ENCODE results near the gene AHNAK2.
"Not testable (repeated sequence)": the region's sequence is repeated elsewhere in the genome, so short reads cannot be mapped to it uniquely, and the experiment has no call there.

The AHNAK2 gene

DNA sequence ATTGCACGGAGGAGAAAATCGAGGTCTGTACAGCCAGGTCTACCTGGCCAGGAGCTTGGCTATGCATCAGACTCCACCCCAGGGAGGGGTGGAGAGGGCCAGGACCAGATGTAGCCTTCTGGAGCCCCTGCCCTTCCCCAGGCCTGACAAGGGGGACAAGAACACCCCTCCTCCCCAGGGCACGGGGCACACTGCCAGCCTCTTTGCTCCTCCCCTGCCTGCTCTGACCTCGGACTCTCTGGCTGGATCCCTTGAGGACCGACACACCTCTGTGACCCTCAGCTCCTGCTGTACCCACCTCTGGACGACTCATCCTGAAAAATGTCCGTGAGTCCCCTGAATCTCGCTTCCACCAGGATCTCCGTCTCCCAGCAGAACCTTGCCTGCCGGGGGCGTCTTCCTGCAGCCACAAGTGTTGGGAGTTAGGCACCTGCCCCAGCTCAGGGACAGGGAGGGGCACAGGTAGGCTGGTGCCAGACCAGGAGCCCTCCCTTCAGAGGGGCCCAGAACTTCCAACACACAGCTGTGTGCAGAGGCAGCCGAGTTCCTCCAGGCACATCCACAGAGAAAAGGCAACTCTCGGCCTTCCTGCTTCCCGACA is 21.8 kb downstream of the AHNAK2 start:
- H3K27ac ChIP-seq, result no peak overlapping the region
- TF ChIP-seq, protein P1, sequence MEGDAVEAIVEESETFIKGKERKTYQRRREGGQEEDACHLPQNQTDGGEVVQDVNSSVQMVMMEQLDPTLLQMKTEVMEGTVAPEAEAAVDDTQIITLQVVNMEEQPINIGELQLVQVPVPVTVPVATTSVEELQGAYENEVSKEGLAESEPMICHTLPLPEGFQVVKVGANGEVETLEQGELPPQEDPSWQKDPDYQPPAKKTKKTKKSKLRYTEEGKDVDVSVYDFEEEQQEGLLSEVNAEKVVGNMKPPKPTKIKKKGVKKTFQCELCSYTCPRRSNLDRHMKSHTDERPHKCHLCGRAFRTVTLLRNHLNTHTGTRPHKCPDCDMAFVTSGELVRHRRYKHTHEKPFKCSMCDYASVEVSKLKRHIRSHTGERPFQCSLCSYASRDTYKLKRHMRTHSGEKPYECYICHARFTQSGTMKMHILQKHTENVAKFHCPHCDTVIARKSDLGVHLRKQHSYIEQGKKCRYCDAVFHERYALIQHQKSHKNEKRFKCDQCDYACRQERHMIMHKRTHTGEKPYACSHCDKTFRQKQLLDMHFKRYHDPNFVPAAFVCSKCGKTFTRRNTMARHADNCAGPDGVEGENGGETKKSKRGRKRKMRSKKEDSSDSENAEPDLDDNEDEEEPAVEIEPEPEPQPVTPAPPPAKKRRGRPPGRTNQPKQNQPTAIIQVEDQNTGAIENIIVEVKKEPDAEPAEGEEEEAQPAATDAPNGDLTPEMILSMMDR (conservative IDR thresholded peaks at IDR 0.05), result no peak
- no peak for TF ChIP-seq ZFX (IDR thresholded peaks at IDR 0.05)

DNA sequence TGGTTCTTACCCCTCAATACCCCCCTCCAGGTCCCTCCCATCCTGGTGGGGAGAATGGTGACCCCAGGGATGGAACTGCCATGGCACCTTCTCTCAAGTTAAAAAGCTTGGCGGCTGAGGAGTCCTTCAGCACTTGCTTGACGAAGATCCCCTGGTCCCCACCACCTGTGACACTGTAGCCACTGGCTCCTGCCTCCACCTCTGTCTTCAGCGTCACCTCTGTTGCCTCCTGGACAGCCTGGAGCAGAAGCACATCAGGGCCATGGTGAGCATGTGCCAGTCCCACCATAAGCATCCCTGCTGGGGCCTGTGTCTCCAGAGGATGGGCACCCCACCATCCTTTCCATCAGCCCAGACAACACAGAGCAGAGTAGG is 22.8 kb downstream of the AHNAK2 start:
- no peak for TF ChIP-seq ZFX (IDR thresholded peaks at IDR 0.05)
- TF ChIP-seq, protein P1 (conservative IDR thresholded peaks at IDR 0.05), result no peak
- H3K27ac ChIP-seq, result no peak overlapping the region

DNA sequence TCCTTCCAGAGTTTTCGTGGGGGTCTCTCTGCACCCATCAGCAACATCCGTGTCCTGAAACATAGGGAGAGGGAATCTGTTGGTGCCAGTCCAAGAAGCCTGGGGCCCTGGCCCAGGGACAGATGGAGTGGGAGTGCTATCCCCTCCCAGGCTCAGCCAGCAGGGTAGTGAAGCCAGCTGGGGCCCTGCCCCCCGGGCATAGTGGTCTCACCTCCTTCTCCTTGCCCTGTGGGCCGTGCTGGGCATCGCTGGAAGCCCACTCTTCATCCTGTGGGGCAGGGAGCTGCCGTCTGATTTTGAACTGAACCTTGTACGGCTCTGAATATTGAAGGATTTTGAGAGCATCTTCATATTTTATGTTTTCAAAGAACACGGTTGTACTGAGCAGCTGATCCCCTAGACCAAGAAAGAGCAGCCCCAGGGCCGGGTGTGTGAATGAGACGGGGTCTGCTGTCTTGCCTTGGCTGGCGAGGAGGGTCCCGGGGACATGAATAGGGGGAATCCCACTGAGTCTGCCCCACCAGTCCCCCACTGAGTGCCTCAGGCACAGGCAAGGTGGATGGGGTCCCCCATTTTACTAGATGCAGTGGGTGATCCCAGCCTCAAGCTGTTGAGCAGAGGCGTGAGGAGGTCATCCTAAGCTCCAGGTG is 23.3 kb downstream of the AHNAK2 start:
- TF ChIP-seq ZFX (IDR thresholded peaks at IDR 0.05), result no peak
- TF ChIP-seq, protein P1 (conservative IDR thresholded peaks at IDR 0.05), result no peak
- no peak overlapping the region for H3K27ac ChIP-seq

DNA sequence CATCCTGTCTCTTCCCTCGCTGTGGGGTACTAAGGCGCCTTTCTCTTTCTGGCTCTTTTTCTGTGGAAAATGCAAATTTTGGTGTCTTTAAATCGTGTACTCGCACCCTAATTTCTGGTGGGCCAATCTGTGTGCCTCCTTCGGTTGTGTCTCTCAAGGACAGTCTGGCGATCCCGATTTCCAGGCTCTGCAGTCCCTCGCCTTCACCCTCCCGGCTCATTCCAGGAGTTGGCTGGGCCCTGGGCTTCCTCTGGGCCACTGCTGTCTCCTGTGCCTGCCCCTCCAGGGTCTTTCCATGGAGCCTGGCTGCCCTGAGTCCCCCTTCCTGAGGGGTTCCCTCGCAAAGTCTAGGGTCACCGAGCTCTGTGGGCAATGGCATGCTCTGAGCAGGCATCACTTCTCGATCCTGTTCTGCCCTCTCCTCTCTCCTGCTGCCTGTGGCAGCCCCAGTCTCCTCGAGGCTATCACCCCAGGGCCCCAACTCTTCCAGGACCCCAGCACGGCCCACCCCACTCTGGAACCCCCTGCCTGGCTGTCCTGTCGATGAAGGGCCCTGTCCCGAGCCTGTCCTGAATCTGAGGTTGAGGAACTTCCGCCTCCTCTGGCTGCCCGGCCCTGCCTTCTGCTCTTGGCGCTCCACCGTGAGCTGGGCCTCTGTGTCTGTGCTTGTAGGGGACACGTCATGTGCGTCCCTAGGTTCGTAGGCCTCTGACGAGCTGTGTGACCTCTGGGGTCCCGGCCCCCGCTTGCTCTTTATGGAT is 24.1 kb downstream of the AHNAK2 start:
- TF ChIP-seq, protein P1 (conservative IDR thresholded peaks at IDR 0.05), result no peak
- TF ChIP-seq ZFX (IDR thresholded peaks at IDR 0.05), result no peak
- H3K27ac ChIP-seq, result no peak overlapping the region

DNA sequence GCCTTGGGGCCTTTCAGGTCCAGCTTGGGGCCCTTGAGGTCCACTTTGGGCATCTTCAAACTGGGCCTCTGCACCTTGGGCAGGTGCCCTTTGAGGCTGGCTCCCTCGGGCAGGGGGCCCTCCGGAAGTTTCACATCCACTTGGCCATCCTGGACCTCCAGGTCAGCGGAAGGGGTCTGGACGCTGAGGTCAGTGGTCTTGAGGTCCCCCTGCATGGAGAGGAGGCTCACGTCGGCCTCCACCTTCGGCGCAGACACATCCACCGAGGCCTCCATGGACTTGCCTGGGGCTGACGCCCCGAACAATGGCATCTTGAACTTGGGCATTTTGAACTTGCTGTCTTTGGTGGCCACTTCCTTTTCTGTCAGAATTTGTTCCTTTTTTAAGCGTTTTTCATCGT is 25.1 kb downstream of the AHNAK2 start:
- TF ChIP-seq ZFX (IDR thresholded peaks at IDR 0.05), result no peak
- TF ChIP-seq, protein P1 (conservative IDR thresholded peaks at IDR 0.05), result no peak
- no peak overlapping the region for H3K27ac ChIP-seq

DNA sequence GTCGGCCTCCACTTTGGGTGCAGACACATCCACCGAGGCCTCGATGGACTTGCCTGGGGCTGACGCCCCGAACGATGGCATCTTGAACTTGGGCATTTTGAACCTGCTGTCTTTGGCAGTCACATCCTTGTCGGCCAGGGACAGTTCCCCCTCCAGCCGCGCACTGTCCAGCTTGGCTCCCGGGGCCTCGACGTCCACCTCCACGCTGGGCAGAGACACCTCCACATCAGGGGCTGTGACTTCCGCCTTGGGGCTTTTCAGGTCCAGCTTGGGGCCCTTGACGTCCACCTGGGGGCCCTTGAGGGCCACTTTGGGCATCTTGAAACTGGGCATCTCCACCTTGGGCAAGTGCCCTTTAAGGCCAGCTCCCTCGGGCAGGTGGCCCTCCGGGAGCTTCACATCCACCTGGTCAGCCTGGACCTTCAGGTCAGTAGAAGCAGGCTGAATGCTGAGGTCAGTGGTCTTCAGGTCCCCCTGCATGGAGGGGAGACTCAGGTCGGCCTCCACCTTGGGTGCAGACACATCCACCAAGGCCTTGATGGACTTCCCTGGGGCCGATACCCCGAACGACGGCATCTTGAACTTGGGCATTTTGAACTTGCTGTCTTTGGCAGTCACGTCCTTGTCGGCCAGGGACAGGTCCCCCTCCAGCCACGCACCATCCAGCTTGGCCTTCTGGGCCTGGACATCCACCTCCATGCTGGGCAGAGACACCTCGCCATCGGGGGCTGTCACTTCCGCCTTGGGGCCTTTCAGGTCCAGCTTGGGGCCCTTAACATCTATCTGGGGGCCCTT is 26.1 kb downstream of the AHNAK2 start:
- H3K27ac ChIP-seq, result not testable (repeated sequence)

DNA sequence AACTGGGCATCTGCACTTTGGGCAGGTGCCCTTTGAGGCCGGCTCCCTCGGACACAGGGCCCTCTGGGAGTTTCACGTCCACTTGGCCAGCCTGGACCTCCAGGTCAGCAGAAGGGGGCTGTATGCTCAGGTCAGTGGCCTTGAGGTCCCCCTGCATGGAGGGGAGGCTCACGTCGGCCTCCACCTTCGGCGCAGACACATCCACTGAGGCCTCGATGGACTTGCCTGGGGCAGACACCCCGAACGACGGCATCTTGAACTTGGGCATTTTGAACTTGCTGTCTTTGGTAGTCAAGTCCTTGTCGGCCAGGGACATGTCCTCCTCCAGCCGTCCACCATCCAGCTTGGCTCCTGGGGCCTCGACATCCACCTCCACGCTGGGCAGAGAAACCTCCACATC is 27.5 kb downstream of the AHNAK2 start:
- not testable (repeated sequence) for H3K27ac ChIP-seq

DNA sequence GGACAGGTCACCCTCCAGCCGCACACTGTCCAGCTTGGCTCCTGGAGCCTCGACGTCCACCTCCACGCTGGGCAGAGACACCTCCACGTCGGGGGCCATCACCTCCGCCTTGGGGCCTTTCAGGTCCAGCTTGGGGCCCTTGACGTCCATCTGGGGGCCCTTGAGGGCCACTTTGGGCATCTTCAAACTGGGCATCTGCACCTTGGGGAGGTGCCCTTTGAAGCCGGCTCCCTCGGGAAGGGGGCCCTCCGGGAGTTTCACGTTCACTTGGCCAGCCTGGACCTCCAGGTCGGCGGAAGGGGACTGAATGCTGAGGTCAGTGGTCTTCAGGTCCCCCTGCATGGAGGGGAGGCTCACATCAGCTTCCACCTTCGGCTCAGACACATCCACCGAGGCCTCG is 28.2 kb downstream of the AHNAK2 start:
- TF ChIP-seq, protein P1 (conservative IDR thresholded peaks at IDR 0.05), result no peak
- TF ChIP-seq ZFX (IDR thresholded peaks at IDR 0.05), result no peak
- no peak overlapping the region for H3K27ac ChIP-seq

DNA sequence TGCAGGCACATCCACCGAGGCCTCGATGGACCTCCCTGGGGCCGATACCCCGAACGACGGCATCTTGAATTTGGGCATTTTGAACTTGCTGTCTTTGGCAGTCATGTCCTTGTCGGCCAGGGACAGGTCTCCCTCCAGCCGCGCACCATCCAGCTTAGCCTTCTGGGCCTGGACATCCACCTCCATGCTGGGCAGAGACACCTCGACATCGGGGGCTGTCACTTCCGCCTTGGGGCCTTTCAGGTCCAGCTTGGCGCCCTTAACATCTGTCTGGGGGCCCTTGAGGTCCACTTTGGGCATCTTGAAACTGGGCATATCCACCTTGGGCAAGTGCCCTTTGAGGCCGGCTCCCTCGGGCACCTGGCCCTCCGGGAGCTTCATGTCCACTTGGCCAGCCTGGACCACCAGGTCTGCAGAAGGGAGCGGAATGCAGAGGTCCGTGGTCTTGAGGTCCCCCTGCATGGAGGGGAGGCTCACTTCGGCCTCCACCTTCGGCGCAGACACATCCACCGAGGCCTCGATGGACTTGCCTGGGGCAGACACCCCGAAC is 28.7 kb downstream of the AHNAK2 start:
- not testable (repeated sequence) for H3K27ac ChIP-seq
